Activated CD8-positive, alpha-beta memory T cell treated with anti-CD3 and anti-CD28 coated beads for 24 hours (primary cell): Measurements from ENCODE around the gene GID8.
A peak's percentile ranks its signal among the peaks of the same experiment; 100 is the strongest.

ENCODE experiments used
- DNase-seq: peaks from one replicate; pipeline ENCODE4 v3.0.0-alpha.2; 2020

The GID8 gene

DNA sequence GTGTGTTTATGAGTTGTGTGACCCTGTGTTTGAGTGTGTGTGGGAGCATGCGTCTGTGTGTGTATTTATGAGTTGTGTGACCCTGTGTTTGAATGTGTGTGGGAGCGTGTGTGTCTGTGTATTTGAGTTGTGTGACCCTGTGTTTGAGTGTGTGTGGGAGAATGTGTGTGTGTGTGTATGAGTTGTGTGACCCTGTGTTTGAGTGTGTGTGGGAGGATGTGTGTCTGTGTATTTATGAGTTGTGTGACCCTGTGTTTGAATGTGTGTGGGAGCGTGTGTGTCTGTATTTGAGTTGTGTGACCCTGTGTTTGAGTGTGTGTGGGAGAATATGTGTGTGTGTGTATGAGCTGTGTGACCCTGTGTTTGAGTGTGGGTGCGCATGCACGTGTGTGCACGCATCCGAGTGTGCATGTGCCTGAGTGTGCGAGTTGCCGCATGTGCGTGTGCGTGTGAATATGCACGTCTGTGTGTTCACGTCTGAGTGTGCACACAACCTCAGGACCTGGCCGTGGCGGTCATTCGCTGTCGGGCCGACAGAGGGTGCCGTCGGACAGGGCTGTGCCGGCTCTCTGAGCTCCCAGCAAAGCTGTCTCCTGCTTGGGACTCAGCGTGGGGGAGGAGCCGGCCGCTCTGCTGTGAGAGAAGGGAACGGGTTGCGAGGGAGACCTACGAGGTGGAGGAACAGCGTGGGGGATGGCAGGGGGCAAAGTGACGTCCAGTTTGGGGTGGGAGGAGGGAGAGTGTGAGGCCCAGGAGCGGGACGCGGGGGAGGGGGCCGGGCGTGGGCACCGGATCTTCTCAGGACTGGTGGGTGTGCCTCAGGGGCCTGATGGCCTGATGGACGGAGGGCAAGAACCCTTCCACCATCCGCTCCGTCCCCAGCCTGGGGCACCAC lies 34.2 kb downstream of the GID8 start:
- DNase-seq: peak; percentile 95

DNA sequence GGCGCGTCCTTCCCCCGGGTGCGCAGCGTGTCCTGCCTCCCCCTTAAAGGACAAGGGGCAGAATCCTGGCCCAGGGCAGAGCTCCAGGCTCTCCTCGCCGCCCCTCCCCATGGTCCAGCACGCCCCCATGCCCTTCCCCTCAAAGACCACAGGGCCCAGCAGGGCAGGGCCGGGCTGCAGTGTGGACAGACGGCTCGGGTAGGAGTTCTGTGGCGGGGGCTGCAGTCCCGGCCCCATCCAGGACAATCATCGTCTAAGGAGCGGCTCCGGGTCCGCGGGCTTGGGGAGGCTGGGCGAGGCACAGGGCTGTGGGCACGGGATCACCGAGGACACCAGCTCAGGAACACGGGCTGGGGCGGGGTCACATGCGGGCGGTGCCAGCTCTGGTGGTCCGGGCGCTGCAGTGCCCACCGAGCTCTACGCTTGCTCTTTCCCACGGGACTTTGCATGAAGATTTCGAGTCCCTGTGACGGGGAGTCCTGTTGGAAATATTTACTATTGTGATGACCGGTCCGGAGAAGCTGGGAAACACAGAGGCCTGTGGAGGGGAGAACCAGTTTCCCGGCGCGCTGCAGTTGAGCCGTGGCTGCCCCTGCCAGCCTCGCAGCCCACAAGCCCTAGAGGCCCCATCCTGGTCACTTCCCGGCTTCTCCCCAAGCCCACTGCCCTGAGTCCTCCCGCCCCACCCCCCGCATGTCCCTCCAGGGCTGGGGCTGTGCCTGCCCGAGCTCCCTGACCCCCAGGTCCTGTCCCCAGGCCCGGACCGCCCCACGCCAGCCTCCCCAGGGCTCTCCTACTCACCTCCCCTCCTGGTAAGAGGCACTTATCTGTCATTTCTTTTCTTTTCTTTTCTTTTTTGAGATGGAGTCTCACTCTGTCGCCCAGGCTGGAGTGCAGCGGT lies 35.1 kb downstream of the GID8 start:
- no peak for DNase-seq

DNA sequence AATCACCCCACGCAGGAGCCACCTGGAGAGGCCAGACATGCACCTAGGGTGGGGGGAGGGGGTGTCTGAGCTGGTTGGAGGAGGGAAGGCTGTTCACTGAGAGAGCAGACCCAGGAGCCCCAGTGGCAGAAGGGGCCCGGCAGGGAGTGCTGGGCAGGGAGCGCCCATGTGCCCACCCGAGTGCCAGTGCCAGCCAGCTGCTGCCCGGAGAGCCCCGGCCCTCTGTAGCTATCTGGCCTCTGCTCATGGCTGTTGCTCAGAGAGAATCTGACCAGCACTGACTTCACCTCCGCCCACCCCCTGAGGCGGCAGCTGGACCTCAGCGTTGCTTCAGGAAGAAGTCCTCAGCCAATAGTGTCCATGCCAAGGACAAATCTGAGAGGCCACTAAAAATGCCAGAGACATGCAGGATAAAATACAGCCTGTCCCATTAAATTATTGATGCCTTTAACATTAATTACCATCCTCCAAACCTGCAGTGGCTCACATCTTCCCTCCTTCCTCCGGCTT lies 37.4 kb downstream of the GID8 start:
- DNase-seq: no peak

DNA sequence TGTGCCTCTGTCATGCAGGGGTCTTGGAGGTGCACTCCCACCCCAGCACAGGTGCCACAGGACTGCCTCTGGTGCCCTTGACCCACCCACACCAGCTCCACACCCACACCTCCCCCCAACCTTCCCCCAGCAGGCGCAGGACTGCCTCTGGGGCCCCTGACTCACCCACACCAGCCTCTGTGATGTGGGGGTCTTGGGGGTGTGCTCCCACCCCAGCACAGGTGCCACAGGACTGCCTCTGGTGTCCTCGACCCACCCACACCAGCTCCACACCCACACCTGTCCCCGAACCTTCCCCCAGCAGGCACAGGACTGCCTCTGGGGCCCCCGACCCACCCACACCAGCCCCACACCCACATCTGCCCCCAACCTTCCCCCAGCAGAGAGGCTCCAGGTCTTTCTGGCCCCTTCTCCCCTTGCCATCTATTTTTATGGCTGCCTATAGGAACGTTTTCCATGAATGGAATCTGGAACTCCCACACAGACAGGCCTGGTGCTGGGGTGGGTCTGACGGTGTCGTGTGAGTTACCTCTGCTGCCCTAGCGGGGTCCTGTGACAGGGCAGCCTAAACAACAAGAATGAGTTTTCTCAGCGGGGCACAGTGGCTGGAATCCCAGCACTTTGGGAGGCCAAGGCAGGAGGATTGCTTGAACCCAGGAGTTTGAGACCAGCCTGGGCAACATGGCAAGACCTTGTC lies 38.0 kb downstream of the GID8 start:
- no peak for DNase-seq

DNA sequence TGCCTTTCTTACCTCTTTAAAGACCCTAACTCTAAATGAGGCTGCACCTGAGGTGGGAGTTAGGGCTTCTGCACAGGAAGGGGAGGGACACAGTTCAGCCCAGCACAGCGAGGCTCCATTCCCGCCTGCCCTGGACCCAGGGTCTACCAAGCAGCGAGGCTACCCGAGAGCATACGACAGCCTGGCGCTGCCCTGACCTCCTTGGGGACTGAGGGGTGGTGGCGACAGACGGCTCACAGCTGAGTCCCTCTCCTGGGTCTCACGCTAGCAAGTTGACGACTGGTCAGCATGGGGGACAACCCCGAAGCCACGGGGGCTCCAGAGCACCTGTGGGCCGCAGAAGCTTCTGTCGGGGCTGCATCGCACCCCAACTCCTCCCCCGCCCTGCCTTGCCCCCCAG lies 38.9 kb downstream of the GID8 start:
- no peak for DNase-seq

DNA sequence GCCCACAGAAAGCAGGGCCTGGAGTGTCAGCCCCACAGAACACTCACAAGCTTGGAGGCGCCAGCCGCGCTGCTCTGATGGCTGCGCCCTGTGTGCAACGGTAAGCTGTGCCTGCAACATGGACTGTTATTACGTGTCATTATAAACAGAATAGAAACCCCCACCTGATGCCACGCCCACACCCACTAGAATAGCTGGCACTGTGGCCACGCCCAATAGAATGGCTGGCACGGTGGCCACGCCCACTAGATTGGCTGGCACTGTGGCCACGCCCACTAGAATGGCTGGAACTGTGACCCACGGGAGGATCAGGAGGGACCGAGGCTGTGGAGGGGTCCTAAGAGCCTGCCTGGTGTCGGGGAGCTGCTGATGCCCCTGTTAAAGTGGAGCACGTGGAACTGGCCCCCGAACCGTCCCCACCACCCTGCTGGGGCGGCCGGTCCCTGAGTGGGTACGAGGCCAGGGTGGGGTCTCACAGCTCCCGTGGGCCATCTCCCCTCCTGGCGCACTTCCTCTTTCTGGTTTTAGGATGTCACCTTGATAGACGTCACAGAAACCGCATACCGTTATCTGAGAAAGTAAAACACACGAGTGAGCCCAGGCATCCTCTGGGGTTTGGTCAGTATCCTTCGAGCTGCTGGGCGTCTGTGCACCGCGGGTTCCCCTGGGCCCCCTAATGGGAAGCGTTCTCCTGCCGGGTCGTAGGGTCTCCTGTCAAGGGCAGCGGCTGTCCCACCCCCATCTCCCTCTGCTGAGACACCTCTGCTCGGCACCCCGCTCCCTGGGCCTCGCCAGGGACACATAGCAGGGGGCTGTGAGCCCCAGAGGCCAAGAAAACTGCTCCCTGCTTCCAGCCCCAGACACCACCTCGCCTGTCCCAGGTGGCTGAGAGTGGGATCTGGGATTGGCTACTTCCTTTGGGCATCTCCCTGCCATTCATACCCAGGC lies 39.9 kb downstream of the GID8 start:
- DNase-seq: peak; percentile 78

DNA sequence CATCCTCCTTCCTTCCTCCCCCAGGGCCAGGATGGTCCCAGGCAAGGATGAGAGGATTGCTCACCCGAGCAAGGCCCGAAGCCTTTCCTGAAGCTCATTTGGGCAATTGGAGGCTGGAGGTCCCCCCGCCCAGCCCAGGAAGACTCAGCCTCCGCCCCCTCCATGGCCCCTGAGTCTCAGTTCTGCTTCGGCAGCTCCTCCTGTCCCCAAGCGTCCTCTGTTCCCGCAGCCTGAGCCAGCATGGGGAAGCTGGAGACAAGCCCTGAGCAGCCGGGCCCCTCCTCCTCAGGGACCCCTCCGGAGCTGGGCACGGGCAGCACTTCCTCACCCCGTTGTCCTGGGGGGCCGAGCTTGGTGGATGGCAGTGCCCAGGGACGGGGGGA lies 40.6 kb downstream of the GID8 start:
- no peak for DNase-seq

DNA sequence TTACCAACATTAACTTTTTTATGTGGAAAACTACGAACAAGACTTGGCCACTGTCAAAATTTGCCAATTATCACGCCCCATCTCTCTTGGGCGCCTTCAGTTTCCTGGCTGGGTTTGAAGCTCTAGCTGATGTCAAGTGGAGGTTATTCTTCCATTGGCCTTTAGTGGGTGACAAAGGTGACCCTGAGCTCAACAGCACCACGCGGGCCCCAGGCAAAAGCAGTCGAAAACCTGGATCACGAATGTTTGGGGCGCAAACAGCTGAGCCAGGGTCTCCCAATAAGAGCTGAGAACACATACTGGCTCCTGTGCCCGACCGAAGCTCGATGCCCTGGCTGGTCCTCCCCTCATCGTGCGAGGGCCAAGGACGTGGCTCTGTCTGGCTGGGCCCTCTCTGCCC lies 41.4 kb downstream of the GID8 start:
- DNase-seq: no peak

DNA sequence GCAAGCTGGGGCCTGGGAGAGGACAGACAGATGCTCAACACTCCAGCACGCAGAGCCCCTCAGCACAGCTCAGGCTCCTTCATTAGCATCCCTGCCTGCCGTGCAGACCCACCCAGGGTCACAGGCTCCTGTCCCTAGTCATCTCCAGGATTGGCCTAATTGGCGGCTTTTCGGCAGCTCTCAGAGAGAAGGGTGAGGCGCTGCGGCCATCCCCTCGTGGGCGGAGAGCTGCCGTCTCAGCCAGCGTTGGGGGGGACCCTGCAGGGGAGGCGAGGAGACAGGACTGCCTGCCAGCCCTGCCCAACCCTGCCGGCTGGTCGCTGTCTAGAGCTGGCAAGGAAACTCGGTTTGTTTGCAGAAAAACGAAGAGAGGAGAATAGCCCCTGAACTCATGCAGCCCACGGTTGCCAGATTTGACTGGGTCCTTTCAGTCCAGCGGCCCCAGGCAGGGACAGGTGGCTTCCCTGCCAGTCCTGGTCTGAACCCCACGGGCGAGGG lies 42.0 kb downstream of the GID8 start:
- DNase-seq: no peak

DNA sequence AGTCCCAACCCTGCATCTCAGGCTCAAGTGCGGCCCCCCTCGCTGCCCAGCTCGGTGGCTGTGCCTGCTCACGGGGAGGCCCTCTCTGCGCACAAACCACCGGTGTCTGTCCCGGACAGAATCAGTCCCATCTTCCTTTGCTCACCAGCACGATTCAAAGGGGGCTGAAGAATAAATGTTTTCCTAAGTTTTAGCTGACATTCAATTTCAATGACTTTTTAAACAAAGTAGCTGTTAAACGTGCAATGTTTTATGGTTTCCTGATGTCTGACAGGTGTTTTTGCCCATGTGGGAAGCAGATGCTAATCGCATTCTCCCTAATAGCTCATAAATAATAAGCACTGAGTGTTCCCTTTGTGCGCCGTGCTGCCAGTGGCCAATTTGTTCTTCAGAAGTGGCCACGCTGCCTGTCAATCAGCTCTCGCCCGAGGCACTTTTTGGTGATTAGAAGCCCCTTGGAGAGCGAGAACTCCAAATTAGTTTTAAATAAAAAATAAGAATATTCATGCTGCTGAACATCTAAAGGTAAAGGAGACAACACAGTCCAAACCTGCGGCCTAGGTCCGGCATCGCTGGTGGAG lies 42.5 kb downstream of the GID8 start:
- no peak for DNase-seq

DNA sequence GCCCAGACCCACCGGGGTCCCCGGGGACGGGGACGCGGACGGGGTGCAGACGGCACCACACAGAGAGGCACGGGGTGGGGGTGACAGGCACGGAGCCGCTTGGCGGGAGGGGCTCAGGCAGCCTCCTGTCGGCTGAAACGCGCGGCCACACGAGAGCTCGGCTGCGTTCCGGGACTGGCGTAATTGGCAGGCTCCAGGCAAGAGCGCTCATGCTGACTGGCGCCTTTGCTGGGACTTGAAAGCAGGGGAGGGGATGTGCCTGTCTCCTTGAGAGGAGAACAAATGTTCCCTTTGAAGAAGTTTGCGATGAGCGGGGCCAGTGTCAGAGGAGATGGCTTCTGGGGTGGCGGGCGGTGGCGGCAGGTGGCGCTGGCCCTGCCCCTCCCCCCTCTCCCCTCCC lies 43.0 kb downstream of the GID8 start:
- no peak for DNase-seq

DNA sequence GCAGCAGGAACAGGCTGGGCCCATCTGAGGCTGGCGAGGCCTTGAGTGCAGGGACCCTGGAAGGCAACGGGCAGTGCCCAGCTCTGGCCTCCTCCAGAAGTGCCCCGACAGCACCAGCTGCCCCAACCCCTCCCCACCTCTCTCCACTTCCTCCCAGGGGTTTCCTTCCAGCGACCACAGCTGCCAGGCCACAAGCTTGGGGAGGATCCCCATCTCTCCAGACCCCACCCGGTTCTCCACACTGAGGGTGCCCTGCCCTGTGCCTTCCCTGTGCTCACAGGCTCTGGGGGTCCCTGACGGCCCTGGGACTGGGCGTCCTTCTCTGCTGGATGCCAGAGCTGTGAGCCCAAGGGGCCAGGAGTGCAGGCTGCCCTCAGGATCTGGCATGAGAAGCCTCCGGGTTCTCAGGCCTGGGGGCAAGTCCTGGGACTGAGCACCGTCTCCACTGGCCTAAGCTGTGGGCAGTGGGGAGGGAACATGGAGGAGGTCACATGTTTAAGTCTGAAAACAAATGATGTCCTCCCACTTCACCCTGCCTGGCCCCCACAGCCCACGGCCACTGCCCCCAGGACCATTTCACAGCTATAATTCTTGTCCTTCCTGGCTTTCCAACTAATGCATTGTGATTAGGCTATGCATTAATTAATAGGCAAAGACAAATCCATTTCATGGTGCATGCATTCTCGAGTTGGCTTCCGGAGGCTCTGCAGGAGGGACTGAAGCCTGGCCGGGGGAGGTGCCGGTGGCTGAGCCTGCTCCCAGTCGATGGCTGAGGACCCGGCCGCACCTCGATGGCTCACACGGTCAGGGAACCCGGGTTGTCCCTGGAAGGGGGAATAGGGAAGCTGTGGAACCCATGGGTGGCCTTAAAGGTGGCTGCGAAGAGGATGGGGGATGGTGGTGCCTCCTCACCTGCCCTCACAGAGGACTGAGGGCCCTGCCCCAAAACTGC lies 44.5 kb downstream of the GID8 start:
- no peak for DNase-seq

DNA sequence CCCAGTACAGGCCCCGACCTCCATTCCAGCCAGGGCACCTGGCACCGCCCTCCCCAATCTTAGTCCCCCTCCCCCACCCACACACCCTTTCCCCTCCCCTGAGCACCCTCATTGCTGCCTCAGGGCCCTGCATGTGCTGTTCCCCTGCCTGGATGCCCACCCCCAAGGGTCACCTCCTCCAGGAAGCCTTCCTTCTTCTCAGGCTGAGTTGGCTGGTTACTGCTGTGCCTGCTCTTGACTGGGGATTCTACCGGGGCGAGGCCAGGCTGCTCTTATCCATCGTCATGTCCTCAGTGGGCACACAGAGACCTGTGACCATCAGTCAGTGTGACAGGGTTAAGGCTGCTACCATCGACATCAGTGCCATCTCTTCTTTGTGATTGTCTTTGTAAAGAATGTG lies 45.3 kb downstream of the GID8 start:
- DNase-seq: no peak

DNA sequence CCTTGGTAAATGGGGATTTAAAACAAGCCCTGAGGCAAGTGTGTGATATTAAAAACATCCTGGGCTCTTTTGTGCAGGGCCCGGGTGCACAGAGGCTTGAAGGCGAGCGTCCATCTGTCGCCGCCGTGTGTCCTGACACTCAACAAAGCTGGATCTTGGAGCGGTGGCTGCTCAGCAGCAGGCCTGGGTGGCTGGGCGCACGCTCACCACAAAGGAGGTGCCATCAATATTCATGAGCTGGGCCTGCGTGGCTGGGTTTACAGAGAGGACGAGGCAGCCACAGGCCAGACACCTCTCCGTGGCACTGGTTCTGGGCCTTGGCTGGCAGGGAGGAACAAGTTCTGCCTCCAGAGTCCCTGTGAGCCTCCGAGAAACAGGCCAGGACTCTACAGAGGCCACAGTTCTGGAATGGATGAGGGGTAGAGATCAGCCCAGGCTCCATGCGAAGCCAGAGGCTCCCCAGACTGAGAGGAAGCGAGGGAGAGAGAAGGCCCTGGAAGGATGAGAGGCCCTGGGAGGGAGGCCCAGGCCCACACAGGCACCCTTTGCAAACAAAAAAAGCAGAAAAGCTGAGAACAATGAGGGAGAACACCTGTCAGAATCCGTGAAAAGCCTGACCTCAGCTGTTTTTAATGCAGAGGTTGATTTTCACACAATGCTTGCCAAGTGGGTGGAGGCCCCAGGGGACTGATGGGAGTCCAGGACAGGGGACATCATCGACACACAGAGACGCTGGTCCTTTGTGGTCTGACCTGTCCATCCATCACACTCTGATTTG lies 46.9 kb downstream of the GID8 start:
- DNase-seq: no peak

DNA sequence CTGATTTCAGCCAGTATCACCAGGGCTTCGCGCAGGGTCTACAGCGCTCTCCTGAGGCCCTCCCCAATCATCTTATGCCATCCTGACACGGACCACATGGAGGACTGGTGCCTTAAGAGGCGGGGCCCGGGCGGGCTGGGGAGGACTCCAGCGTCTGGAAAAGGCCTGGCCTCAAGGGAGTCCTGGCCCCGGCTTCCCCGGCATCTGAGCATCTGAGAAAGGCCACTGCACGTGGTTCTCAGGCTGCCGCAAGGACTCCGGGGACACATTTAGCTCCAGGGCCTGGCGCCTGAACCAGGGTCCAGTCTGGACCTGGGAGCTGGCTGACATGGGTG lies 47.5 kb downstream of the GID8 start:
- no peak for DNase-seq

DNA sequence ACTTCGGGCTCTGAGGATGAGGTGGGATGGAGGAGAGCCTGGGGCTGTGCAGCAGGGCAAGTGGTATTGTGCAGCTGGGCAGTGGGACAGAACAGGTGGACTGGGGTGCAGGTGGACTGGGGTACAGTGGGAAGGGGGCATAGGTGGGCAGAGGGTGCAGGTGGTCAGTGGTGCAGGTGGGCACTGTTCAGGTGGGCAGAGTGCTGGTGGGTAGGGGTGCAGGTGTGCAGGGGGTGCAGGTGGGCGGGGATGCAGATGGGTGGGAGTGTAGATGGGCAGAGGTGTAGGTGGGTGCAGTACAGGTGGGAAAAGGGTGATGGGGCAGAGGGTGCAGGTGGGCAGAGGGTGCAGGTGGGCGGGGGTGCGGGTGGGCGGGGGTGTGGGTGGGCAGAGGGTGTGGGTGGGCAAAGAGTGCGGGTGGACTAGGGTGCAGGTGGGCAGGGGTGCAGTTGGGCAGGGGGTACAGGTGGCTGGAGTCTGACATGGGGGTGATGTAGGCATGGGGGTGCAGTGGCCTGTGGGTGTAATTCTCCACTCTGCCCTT lies 48.4 kb downstream of the GID8 start:
- no peak for DNase-seq

DNA sequence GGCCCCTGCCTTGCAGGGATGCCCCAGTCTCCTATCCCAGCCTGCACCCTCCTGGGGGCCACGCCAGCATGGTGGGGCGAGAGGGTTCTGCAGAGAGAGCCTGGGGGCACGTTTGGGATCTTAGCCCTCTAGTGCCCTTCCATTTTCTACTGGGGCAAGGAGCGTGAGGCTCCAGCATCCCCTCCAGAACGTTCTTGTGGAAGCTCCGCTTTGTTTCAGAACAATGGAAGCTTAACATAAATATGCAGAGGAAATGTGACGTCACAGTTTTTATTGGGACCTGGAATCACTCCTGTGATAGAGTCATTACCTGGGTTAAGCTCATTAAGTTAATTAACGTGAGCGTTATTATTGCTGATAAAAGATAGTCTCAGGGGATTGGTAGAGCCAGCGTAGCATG lies 49.2 kb downstream of the GID8 start:
- no peak for DNase-seq

DNA sequence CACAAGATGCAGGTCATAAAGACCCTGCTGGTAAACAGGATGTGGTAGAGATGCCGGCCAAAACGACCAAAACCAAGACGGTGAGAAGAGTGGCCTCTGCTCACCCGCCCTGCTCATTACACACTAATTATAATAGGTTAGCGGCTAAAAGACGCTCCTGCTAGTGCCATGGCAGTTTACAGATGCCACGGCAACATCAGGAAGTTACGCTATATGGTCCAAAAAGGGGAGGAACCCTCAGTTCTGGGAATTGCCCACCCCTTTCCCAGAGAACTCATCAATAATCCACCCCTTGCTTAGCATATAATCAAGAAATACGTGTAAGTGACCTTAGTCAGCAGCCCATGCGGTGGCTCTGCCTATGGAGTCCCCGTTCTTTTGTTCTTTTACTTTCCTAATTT lies 51.3 kb downstream of the GID8 start:
- DNase-seq: no peak

DNA sequence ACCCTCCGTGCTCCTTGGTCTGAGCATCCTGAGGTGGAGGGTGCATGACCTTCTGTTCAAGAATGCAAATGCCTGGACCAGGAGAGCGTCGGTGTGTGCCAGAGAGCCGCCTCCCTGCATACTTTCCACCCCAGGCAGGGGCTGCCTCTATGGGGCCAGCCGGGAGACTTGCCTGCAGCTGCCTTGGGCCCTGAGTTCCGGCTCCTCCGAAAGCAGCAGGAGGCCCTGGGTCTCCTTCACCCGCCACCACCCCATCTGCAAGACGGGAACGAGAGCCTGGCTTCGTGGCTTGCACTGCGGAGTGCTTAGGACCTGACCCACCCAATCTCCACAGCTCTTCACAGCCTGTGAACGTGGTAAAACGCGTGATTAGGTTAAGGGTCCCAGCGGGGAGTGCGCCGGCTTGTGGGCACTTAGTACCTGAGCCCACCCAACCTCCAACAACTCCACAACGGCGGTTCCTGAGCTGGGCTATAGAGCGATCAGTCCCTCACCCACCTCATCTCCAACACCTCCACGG lies 52.4 kb downstream of the GID8 start:
- DNase-seq: no peak
